Osteoblast (primary cell): ENCODE results near the gene LRFN5. TPM values are rescaled to one million over a fixed set of nuclear protein-coding genes. Genes with fewer than 3 reads are reported as not detected.
"Not testable (repeated sequence)": the region's sequence is repeated elsewhere in the genome, so short reads cannot be mapped to it uniquely, and the experiment has no call there.

ENCODE experiments used
- DNase-seq: peaks from one replicate; pipeline ENCODE4 v3.0.0; 2011; ENCODE audit warnings: low spot score, mixed read lengths; ENCODE audit not compliant: insufficient read length; ENCODE audit errors: missing footprints
- H2AFZ ChIP-seq: 2 replicates; pipeline ENCODE4 v1.6.0; 2011; ENCODE audit warnings: mild to moderate bottlenecking, low read length
- H3K27ac ChIP-seq: 2 replicates; pipeline ENCODE4 v1.5.1; 2011; ENCODE audit warnings: mild to moderate bottlenecking, low read depth, low read length, moderate library complexity
- H3K27me3 ChIP-seq: 2 replicates; pipeline ENCODE4 v1.6.0; 2012; ENCODE audit warnings: mild to moderate bottlenecking, control low read depth, inconsistent platforms, low read length, moderate library complexity; ENCODE audit not compliant: insufficient read depth
- H3K36me3 ChIP-seq: 2 replicates; pipeline ENCODE4 v1.5.1; 2011; ENCODE audit warnings: mild to moderate bottlenecking, low read length, control low read depth, moderate library complexity; ENCODE audit not compliant: insufficient read depth
- H3K4me1 ChIP-seq: 2 replicates; pipeline ENCODE4 v1.5.1; 2011; ENCODE audit warnings: mild to moderate bottlenecking, low read length, control low read depth, moderate library complexity; ENCODE audit not compliant: insufficient read depth
- H3K4me2 ChIP-seq: 2 replicates; pipeline ENCODE4 v1.6.0; 2011; ENCODE audit warnings: mild to moderate bottlenecking, low read length; ENCODE audit not compliant: insufficient read depth
- H3K4me3 ChIP-seq: fragments of 200-600 bp; sonication (generic); 3 replicates; pipeline ENCODE4 v1.5.1; 2012; ENCODE audit warnings: mild to moderate bottlenecking, low read length, inconsistent platforms; ENCODE audit not compliant: insufficient read depth
- H3K79me2 ChIP-seq: 2 replicates; pipeline ENCODE4 v1.6.0; 2012; ENCODE audit warnings: mild to moderate bottlenecking, low read length, control low read depth, inconsistent platforms; ENCODE audit not compliant: insufficient read depth
- H3K9me3 ChIP-seq: 2 replicates; pipeline ENCODE4 v1.5.1; 2011; ENCODE audit warnings: low read depth, low read length, control low read depth
- H4K20me1 ChIP-seq: 2 replicates; pipeline ENCODE4 v1.6.0; 2012; ENCODE audit warnings: mild to moderate bottlenecking, low read length, control low read depth; ENCODE audit not compliant: insufficient read depth
- CTCF ChIP-seq: IDR thresholded peaks from 2 replicates; pipeline ENCODE4 v1.5.1; 2011; ENCODE audit warnings: mild to moderate bottlenecking, low read depth, low read length, moderate library complexity; ENCODE audit errors: extremely low read depth
- total RNA-seq: library from RNA; depleted of rRNA; stranded (reverse); fragments of >200 nt; gene quantifications from 2 replicates; pipeline ENCODE4 v1.2.3, GENCODE V29; 2012

The LRFN5 gene
- total RNA-seq, 1 donor = 0.36 TPM

GRCh38 chr14:41570415-41571155 is 36.1 kb upstream of the LRFN5 start:
- H3K27ac ChIP-seq = no peak overlapping the region
- H2AFZ ChIP-seq = no peak overlapping the region
- no peak for DNase-seq
- H3K36me3 ChIP-seq = no peaks in the 10 kb centered on the region
- H3K27me3 ChIP-seq = no peaks in the 10 kb centered on the region
- no peaks in the 10 kb centered on the region for H3K4me1 ChIP-seq
- TF ChIP-seq CTCF = no peak
- H3K79me2 ChIP-seq = no peaks in the 10 kb centered on the region
- peaks cover 2% of the 10 kb centered on the region for H3K9me3 ChIP-seq
- H3K4me3 ChIP-seq = no peak overlapping the region
- no peak overlapping the region for H3K4me2 ChIP-seq
- H4K20me1 ChIP-seq = no peaks in the 10 kb centered on the region

- TF ChIP-seq CTCF = no peak
- Histone ChIP-seq H3K4me3 (no peak overlapping the region), H3K79me2 (no peaks in the 10 kb centered on the region), H3K27me3 (no peaks in the 10 kb centered on the region), H3K27ac (no peak overlapping the region), H4K20me1 (no peaks in the 10 kb centered on the region), H2AFZ (no peak overlapping the region), H3K4me1 (no peaks in the 10 kb centered on the region), H3K36me3 (no peaks in the 10 kb centered on the region), H3K9me3 (no peaks in the 10 kb centered on the region), H3K4me2 (no peak overlapping the region)
- no peak for DNase-seq
Observed at GRCh38 chr14:41586237-41586636, 20.4 kb upstream of the LRFN5 start.

- no peak overlapping the region for H2AFZ ChIP-seq
- H3K4me3 ChIP-seq = no peak overlapping the region
- H3K36me3 ChIP-seq = no peaks in the 10 kb centered on the region
- no peak for DNase-seq
- H3K4me1 ChIP-seq = no peaks in the 10 kb centered on the region
- no peaks in the 10 kb centered on the region for H3K9me3 ChIP-seq
- no peak overlapping the region for H3K27ac ChIP-seq
- TF ChIP-seq CTCF = no peak
- H3K79me2 ChIP-seq = no peaks in the 10 kb centered on the region
- H4K20me1 ChIP-seq = no peaks in the 10 kb centered on the region
- H3K27me3 ChIP-seq = no peaks in the 10 kb centered on the region
- no peak overlapping the region for H3K4me2 ChIP-seq
Observed at GRCh38 chr14:41597647-41598046, 9.0 kb upstream of the LRFN5 start.

GRCh38 chr14:41599805-41600385 is 6.8 kb upstream of the LRFN5 start:
- not testable (repeated sequence) for H3K27ac ChIP-seq, H3K27me3 ChIP-seq, DNase-seq, H2AFZ ChIP-seq, H3K4me1 ChIP-seq, H4K20me1 ChIP-seq, H3K36me3 ChIP-seq, H3K4me2 ChIP-seq, H3K79me2 ChIP-seq, H3K4me3 ChIP-seq, H3K9me3 ChIP-seq
